NCI-H2107 (cell line): ENCODE measurements around the gene C9orf153.

Experiments used
- DNase-seq: peaks from one replicate; lab custom pipeline; 2025; lab: John Stamatoyannopoulos, UW

Gene C9orf153

GRCh38 chr9:86187121-86187520 lies 72.3 kb downstream of the C9orf153 start:
- no peak for DNase-seq

GRCh38 chr9:86186696-86187095 lies 72.8 kb downstream of the C9orf153 start:
- no peak for DNase-seq

- no peak for DNase-seq
Observed at GRCh38 chr9:86185872-86186271, 73.6 kb downstream of the C9orf153 start.

- no peak for DNase-seq
Observed at GRCh38 chr9:86184138-86184524, 75.3 kb downstream of the C9orf153 start.

- DNase-seq = no peak
Observed at GRCh38 chr9:86183229-86184137, 76.0 kb downstream of the C9orf153 start.

GRCh38 chr9:86181379-86182315 lies 77.8 kb downstream of the C9orf153 start:
- no peak for DNase-seq

GRCh38 chr9:86178503-86178902 lies 81.0 kb downstream of the C9orf153 start:
- no peak for DNase-seq

- no peak for DNase-seq
Observed at GRCh38 chr9:86177995-86178394, 81.5 kb downstream of the C9orf153 start.

GRCh38 chr9:86176468-86176867 lies 83.0 kb downstream of the C9orf153 start:
- DNase-seq = peak; percentile 51

- DNase-seq = no peak
Observed at GRCh38 chr9:86175743-86176456, 83.6 kb downstream of the C9orf153 start.

- no peak for DNase-seq
Observed at GRCh38 chr9:86175223-86175622, 84.2 kb downstream of the C9orf153 start.
